ENCODE data around the gene PSMD9.

PSMD9 gene

DNA sequence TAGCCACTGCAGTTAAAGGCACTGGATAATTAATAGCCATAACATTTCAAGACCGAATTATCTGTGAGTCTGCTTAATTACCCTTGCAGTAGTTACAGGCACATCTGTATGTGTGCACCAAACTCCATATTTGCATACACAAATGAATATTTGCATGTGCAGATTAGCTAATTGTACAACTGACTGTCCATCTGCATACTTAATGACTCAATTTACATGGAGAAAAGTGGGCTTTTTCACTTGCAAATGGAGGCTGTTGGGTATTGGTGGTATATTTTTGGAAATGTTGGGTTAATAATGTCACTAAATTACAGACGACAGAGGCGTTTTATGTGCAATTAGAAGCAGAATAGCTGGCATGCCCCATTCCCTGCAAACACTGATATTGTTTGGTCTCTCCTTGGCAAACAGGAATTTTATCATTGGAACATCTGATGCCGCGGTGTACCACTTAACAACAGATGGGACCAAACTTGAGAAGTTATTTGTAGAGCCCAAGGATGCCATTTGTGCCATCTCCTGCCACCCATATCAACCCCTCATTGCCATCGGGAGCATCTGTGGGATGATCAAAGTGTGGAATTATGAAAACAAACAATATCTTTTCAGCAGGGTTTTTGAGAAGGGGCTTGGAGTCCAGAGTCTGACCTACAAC lies 69.4 kb downstream of the PSMD9 start:
- DNase-seq = no peak

DNA sequence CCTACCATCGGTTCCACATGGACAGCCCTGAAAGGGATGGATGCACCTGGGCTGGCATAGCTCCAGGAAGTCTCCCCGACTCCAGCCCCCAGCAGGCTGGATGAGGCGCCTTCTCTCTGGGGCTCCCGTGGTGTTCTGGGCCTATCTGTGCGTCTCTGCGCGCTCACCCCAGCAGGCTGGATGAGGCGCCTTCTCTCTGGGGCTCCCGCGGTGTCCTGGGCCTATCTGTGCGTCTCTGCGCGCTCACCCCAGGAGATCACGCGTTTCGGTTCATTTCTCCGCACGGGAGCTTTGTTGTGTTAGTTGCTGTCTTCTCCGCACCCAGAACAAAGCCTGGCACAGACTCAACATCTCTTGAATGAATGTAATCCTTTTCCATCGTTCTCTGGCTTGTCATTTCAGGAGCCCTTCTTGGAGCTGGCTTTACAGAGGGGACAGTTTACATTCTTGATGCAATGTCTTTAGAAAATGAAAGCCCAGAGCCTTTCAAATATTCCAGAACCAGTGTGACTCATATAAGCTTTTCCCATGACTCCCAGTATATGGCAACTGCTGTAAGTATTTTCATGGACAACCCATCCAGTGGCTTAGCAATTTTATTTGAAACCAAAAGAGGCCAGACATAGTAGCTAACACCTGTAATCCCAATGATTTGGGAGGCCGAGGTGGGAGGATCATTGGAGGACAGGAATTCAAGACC lies 70.1 kb downstream of the PSMD9 start:
- no peak for DNase-seq

DNA sequence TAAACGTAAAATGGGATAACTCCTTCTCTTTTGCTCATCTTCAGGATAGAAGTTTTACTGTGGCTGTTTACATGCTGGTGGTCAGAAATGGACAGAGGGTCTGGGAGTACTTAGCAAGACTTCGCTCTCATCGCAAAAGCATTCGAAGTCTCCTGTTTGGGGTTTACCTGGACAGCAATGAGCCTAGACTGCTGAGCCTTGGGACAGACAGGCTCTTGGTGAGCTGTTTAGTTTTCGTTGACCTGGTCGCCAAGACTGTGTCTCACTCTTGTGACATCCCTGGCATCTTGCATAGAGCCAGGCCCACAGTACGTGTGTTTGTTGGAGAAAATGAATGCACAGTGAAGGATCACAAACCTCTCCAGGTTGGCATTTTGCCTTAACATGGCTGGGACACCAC lies 72.0 kb downstream of the PSMD9 start:
- DNase-seq = no peak

DNA sequence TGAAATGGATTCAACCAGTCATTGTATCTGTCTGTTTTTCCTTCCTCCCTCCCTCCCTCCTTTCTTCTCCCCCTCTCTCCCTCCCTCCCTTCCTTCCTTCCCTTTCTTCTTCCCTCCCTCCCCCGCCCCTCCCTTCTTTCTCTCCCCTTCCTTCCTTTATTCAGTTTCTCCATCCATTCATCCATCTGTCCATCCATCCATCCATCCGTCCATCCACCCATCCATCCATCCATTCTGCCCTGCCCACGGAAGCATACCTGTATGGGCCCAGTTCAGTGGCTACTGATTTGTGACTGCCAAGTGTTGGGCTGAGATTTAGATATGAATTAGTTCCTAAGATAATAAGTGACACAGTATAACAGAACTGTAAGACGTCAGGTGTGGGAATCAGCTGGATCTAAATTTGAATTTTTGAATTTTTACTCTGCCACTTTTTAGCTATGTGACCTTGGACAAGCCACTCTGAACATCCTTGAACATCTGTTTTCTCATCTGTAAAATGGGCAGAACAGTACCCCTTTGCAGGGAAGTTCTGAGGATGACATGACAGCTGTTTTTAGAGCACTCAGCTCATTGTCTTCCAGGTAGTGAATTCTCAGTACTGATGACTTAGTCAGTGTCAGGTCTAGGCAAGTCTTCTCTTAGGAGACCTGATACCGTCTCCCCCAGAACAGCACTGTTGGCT lies 72.7 kb downstream of the PSMD9 start:
- DNase-seq = no peak

DNA sequence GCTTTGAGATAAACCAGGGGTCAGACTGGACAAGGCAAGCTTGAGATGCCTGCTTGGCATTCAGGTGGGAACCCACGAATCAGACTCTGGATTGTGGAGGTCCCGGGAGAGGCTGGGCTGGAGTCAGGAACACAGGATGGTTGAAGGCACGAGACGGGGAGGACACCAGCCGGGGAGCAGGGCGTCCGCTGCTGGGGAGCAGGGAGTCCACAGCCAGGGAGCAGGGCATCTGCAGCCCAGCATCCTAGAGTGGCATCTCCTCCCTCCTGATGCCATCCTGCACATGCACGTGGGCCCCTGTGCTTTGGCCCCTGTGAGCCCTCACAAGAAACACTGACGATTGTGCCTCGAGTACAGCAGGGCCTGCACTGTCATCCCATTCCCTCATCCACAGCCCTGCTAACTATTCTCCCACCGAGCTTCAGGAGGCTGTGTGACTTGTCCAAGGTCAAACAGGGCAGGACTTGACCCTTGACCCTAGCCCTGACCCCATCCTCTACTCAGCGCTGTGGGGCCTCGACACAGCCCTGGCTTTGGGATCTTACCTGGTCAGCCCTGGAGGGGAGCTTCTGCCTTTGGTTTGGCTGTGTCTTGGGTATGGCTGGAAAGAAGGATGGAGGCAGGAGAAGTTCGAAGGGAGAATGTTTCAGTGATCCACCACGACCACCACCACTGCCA lies 74.9 kb downstream of the PSMD9 start:
- no peak for DNase-seq

DNA sequence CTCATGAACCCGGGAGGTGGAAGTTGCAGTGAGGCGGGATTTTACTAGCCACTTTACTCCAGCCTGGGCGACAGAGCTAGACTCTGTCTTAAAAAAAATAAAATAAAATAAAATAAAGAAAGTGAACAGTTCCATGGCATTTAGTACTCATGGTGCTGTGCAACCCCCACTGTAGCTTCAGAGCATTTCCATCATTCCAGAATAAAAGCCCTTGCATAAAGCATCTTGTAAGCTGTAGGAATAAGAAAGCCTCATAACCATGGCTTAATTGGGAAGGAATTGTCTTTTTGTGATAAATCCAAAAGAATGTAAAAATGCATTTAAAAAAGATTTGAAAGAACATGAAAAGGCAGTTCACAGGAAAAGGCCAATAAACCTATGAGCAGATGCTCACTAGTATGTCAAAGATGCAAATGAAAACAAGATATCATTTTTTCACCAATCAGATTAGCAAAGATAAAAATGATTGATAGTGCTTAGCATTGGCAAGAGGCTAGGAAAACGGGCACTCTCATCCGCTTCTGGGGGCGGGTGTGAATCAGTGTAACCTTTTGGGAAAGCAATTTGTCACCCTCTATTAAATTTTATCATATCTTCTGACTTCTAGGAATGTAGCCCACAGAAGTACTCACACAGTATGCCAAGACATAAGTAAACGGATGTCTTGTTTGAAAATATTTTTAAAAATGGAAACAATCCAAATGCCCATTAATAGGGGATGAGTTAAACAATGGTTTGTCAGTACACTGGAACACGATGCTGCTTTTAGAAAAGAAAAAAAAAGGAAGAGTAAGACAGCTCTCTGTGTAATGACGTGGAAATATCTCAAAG lies 76.4 kb downstream of the PSMD9 start:
- no peak for DNase-seq

DNA sequence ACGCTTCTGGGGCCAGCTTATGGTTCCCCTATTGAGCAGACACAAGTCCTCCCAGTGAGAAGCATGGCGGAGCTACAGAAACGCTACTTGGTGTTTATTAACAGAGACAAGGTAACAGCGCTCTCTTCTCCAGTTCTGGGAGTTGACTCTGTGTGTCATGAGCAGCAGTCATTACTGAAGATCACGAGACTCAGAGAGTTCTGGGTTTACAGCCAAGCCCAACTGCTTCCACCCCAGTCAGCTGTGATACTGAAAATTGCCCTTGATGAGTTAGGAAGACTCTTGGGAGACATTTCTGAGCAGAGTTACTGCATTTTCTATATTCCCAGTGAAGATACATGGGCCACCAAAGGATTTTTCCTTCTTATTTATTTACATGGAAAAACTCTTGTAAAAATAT lies 78.4 kb downstream of the PSMD9 start:
- DNase-seq = no peak
